Hematopoietic multipotent progenitor cell treated with erythropoietin and hydrocortisone succinate and interleukin-3 and kit ligand, for 4 days (in vitro differentiated cells): ENCODE data around the gene PBLD.

Source experiments
- DNase-seq: peaks from one replicate; pipeline ENCODE4 v3.0.0-alpha.2; 2015

PBLD gene

GRCh38 chr10:68332259-68333057 lies at the start of gene PBLD:
TSS of gene PBLD (minus strand) at chr10:68332928. CDS start at chr10:68306844, 26,084 bp downstream.
- peak; percentile 92 for DNase-seq

GRCh38 chr10:68371604-68372003 lies 38.9 kb upstream of the PBLD start:
- no peak for DNase-seq

- DNase-seq = no peak
Observed at GRCh38 chr10:68367121-68367520, 34.4 kb upstream of the PBLD start.

- DNase-seq = no peak
Observed at GRCh38 chr10:68366600-68366999, 33.9 kb upstream of the PBLD start.

GRCh38 chr10:68365611-68366010 lies 32.9 kb upstream of the PBLD start:
- DNase-seq = no peak

- no peak for DNase-seq
Observed at GRCh38 chr10:68364101-68364886, 31.6 kb upstream of the PBLD start.

GRCh38 chr10:68362590-68362989 lies 29.9 kb upstream of the PBLD start:
- no peak for DNase-seq

- DNase-seq = no peak
Observed at GRCh38 chr10:68359189-68359588, 26.5 kb upstream of the PBLD start.

GRCh38 chr10:68353537-68353936 lies 20.8 kb upstream of the PBLD start:
- no peak for DNase-seq

GRCh38 chr10:68348265-68348741 lies 15.6 kb upstream of the PBLD start:
- peak; percentile 81 for DNase-seq

- DNase-seq = no peak
Observed at GRCh38 chr10:68346774-68347173, 14.0 kb upstream of the PBLD start.

GRCh38 chr10:68345621-68346020 lies 12.9 kb upstream of the PBLD start:
- no peak for DNase-seq

GRCh38 chr10:68342909-68343516 lies 10.3 kb upstream of the PBLD start:
- DNase-seq = peak; percentile 22

GRCh38 chr10:68340358-68341080 lies 7.8 kb upstream of the PBLD start:
- no peak for DNase-seq

- no peak for DNase-seq
Observed at GRCh38 chr10:68336754-68337351, 4.1 kb upstream of the PBLD start.

GRCh38 chr10:68334672-68335467 lies 2.1 kb upstream of the PBLD start:
- DNase-seq = peak; percentile 34

GRCh38 chr10:68333440-68334431 lies 1.0 kb upstream of the PBLD start:
- DNase-seq = peak; percentile 47

- DNase-seq = no peak
Observed at GRCh38 chr10:68333058-68333395, 299 bp upstream of the PBLD start.

GRCh38 chr10:68331455-68332258 lies 1.1 kb downstream of the PBLD start, which contains the start of gene HNRNPH3:
TSS of gene HNRNPH3 (plus strand) at chr10:68332064. CDS start at chr10:68337222, 5,158 bp downstream.
- peak; percentile 99 for DNase-seq
